Measurements from ENCODE around the gene CAMSAP1.

DNA sequence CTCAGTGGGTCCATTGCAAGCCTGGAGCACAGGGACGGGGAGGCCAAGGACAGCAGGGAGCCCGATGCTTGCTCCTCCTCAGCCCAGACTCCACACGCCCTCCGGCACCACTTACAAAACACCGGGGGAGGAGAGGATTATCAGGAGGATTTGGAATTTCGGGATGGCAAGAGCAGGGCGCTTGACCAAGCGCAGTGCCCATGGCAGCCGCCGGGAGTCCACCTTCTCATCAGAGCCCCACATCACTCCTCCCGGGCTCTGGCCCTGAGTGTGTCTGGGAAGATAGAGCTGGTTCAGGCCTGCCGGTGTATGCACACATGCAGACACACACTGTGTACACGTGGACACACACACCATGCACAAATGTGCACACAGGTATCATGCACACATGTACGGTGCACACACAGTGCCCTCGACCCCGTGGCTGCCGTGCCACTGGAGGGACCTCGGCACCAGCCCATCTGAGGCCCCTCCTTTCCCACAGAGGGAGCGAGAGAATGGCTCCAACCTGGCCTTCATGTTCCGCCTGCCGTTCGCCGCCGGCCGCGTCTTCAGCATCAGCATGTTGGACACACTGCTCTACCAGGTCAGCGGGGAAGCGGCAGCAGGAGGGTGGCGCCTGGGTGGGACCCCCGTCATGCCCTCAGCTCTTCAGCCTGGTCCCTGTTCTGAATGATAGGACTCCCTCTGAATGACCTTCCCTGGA is 123.7 kb downstream of the CAMSAP1 start:
- TF ChIP-seq CTCF (IDR thresholded peaks at IDR 0.05; ENCODE audit: insufficient read depth, low read depth, low read length) (no peak), EZH2 (IDR thresholded peaks at IDR 0.05; ENCODE audit: insufficient read depth, low read length) (no peak)
